Panc1 (cell line): ENCODE measurements around the gene USP40. TPM values are rescaled to one million over a fixed set of nuclear protein-coding genes. Genes with fewer than 3 reads are reported as not detected.
"Not testable (repeated sequence)": the region's sequence is repeated elsewhere in the genome, so short reads cannot be mapped to it uniquely, and the experiment has no call there.

ENCODE experiments used
- ATAC-seq: fragments of 200-7000 bp; cut with Tn5 transposase; 2 replicates; pipeline ENCODE4 v1.9.1; 2020; ENCODE audit warnings: mild to moderate bottlenecking, moderate library complexity
- BruUV-seq: library from RNA; stranded (reverse); fragments of 400-500 nt; replicated peaks from 2 replicates; lab custom pipeline; 2021; lab: Mats Ljungman, UMichigan
- CTCF ChIA-PET: fragments of 300-600 bp; sonication (Branson Sonifier 250); formaldehyde crosslinking; loops from one replicate; lab custom pipeline; 2022; ENCODE audit warnings: antibody characterized with exemption; lab: Charles Lee
- POLR2A ChIA-PET: fragments of 300-600 bp; sonication (Branson Sonifier 250); formaldehyde crosslinking; loops from one replicate; lab custom pipeline; 2022; ENCODE audit warnings: antibody characterized with exemption; lab: Charles Lee
- DNase-seq: peaks from one replicate; pipeline ENCODE4 v3.0.0-alpha.2; 2010; ENCODE audit warnings: low read depth, low spot score
- H3K27ac ChIP-seq: 2 replicates; pipeline ENCODE4 v1.5.1; 2011; ENCODE audit warnings: mild to moderate bottlenecking, low read length, inconsistent platforms
- H3K27me3 ChIP-seq: fragments of 200-500 bp; sonication (Bioruptor generic); 2 replicates; pipeline ENCODE4 v1.6.0; 2014; ENCODE audit warnings: low read length, inconsistent platforms; ENCODE audit not compliant: control insufficient read depth, insufficient read depth
- H3K36me3 ChIP-seq: fragments of 200-500 bp; sonication (Bioruptor generic); 2 replicates; pipeline ENCODE4 v1.5.1; 2014; ENCODE audit warnings: inconsistent platforms, mild to moderate bottlenecking, low read length, moderate library complexity; ENCODE audit not compliant: control insufficient read depth, insufficient read depth
- H3K4me1 ChIP-seq: 2 replicates; pipeline ENCODE4 v1.5.1; 2011; ENCODE audit warnings: inconsistent platforms, mild to moderate bottlenecking, low read length, moderate library complexity; ENCODE audit not compliant: control insufficient read depth, insufficient read depth
- H3K4me3 ChIP-seq, 2 experiments: 2 replicates each; pipeline ENCODE4 v1.5.1; 2011 to 2012; ENCODE audit warnings: low read depth in 2 of 2, low read length in 2 of 2, mild to moderate bottlenecking in 2 of 2, inconsistent platforms in 1 of 2, moderate library complexity in 1 of 2
- H3K9me3 ChIP-seq: fragments of 200-500 bp; sonication (Bioruptor generic); 2 replicates; pipeline ENCODE4 v1.5.1; 2014; ENCODE audit warnings: low read depth, mild to moderate bottlenecking, inconsistent platforms, low read length, moderate library complexity; ENCODE audit not compliant: control insufficient read depth, insufficient read depth
- CTCF ChIP-seq: fragments of 450-650 bp; IDR thresholded peaks from 2 replicates; pipeline ENCODE4 v1.5.1; 2017; ENCODE audit warnings: mild to moderate bottlenecking
- POLR2AphosphoS5 ChIP-seq: IDR thresholded peaks from 2 replicates; pipeline ENCODE4 v1.6.1; 2012; ENCODE audit warnings: mild to moderate bottlenecking, low read depth, low read length, moderate library complexity
- REST ChIP-seq, 2 experiments: IDR thresholded peaks; 2 replicates each; pipeline ENCODE4 v1.6.1; 2011 to 2012; ENCODE audit warnings: low read depth in 2 of 2, control low read depth in 1 of 2, low read length in 1 of 2, mild to moderate bottlenecking in 1 of 2, moderate library complexity in 1 of 2; ENCODE audit not compliant: insufficient read depth in 1 of 2
- SIN3A ChIP-seq: IDR thresholded peaks from 2 replicates; pipeline ENCODE4 v1.6.1; 2012; ENCODE audit warnings: low read depth, mild to moderate bottlenecking, low read length, moderate library complexity, borderline replicate concordance; ENCODE audit not compliant: insufficient read depth
- TCF7L2 ChIP-seq: IDR thresholded peaks from 2 replicates; pipeline ENCODE4 v1.6.1; 2011; ENCODE audit warnings: mild to moderate bottlenecking, low read depth, low read length, inconsistent platforms
- in situ Hi-C: cut with HindIII; loops from 2 replicates; pipeline ENCODE4 v1.10.0; 2016; ENCODE audit warnings: low sequenced_read_pairs, low pct_unique_long_range_greater_than_20kb
- intact Hi-C: fragments of 100-400 bp; cut with micrococcal nuclease; formaldehyde crosslinking; loops from one replicate; pipeline ENCODE4 v1.10.0; 2022; ENCODE audit not compliant: unreplicated experiment
- total RNA-seq: library from RNA; stranded (reverse); gene quantifications from one replicate; pipeline ENCODE4 v1.2.1, GENCODE V29; 2021; ENCODE audit not compliant: unreplicated experiment

USP40 gene
- total RNA-seq, 1 experiment from 2014 or later = 26.6 TPM

- POLR2A ChIA-PET, H3K36me3 ChIP-seq, intact Hi-C loops: not testable (repeated sequence)
These were observed 10.8 kb upstream of the USP40 start for GRCh38 chr2:233577341-233577740.

GRCh38 chr2:233572468-233572867 is 5.9 kb upstream of the USP40 start:
- ATAC-seq (no peak), DNase-seq (no peak)
- no peaks in the 10 kb centered on the region for H3K4me1 ChIP-seq
- H3K36me3 ChIP-seq = no peaks in the 10 kb centered on the region
- no TSS peak for BruUV-seq
- intact Hi-C loops = no loop called here
- TF ChIP-seq POLR2AphosphoS5 = no peak
- TF ChIP-seq SIN3A = no peak
- no peak for TF ChIP-seq TCF7L2
- no peak for TF ChIP-seq CTCF
- no peak for TF ChIP-seq REST (IDR thresholded peaks at IDR 0.05; ENCODE audit: insufficient read depth in 1 of 2, low read depth in 2 of 2, low read length in 1 of 2)
- H3K27ac ChIP-seq = no peak overlapping the region
- in situ Hi-C loops = no loop called here
- H3K9me3 ChIP-seq = no peaks in the 10 kb centered on the region
- ChIA-PET CTCF (no interaction called here), POLR2A (no interaction called here)
- no peak overlapping the region for H3K4me3 ChIP-seq
- no peaks in the 10 kb centered on the region for H3K27me3 ChIP-seq

More at GRCh38 chr2:233577341-233577740, 10.8 kb upstream of the USP40 start:
- ATAC-seq, DNase-seq, H3K27me3 ChIP-seq, H3K4me3 ChIP-seq, H3K4me1 ChIP-seq, CTCF ChIA-PET, BruUV-seq, H3K9me3 ChIP-seq, in situ Hi-C loops, H3K27ac ChIP-seq: not testable (repeated sequence)

GRCh38 chr2:233571462-233571861 is 4.9 kb upstream of the USP40 start:
- ATAC-seq (no peak), DNase-seq (no peak)
- ChIA-PET POLR2A (no interaction called here), CTCF (no interaction called here)
- intact Hi-C loops (no loop called here), in situ Hi-C loops (no loop called here)
- H3K4me3 ChIP-seq = no peak overlapping the region
- no peaks in the 10 kb centered on the region for H3K4me1 ChIP-seq
- TF ChIP-seq SIN3A (no peak), POLR2AphosphoS5 (no peak), REST (IDR thresholded peaks at IDR 0.05; ENCODE audit: insufficient read depth in 1 of 2, low read depth in 2 of 2, low read length in 1 of 2) (no peak), CTCF (no peak), TCF7L2 (no peak)
- no peaks in the 10 kb centered on the region for H3K36me3 ChIP-seq
- H3K27me3 ChIP-seq = no peaks in the 10 kb centered on the region
- no peak overlapping the region for H3K27ac ChIP-seq
- H3K9me3 ChIP-seq = no peaks in the 10 kb centered on the region
- BruUV-seq = no TSS peak
